H9 (cell line): ENCODE data around the gene EPB41L4B. TPM values are rescaled to one million over a fixed set of nuclear protein-coding genes. Genes with fewer than 3 reads are reported as not detected.

Experiments used
- DNase-seq: peaks from one replicate; pipeline ENCODE4 v3.0.0-alpha.2; 2017
- H2AFZ ChIP-seq: one replicate; pipeline ENCODE4 v1.6.1; 2013; ENCODE audit warnings: mild to moderate bottlenecking, low read length, control low read depth, moderate library complexity
- H2AK5ac ChIP-seq: 2 replicates; pipeline ENCODE4 v1.6.1; 2013; ENCODE audit warnings: low read length, control low read depth, mixed read lengths; ENCODE audit not compliant: insufficient read length
- H2BK120ac ChIP-seq: one replicate; pipeline ENCODE4 v1.6.1; 2013; ENCODE audit warnings: low read depth, mild to moderate bottlenecking, low read length, control low read depth, inconsistent platforms; ENCODE audit not compliant: poor library complexity, severe bottlenecking
- H2BK12ac ChIP-seq: 2 replicates; pipeline ENCODE4 v1.6.1; 2013; ENCODE audit warnings: low read length, control low read depth, mixed read lengths, low read depth; ENCODE audit not compliant: insufficient read length
- H2BK15ac ChIP-seq: 2 replicates; pipeline ENCODE4 v1.6.1; 2013; ENCODE audit warnings: low read depth, low read length, control low read depth
- H2BK20ac ChIP-seq: one replicate; pipeline ENCODE4 v1.6.1; 2013; ENCODE audit warnings: low read depth, mild to moderate bottlenecking, low read length, control low read depth, inconsistent platforms; ENCODE audit not compliant: poor library complexity, severe bottlenecking
- H2BK5ac ChIP-seq: 2 replicates; pipeline ENCODE4 v1.6.1; 2013; ENCODE audit warnings: low read length, control low read depth, mixed read lengths; ENCODE audit not compliant: insufficient read length
- H3K14ac ChIP-seq: 2 replicates; pipeline ENCODE4 v1.6.1; 2013; ENCODE audit warnings: low read length, control low read depth; ENCODE audit not compliant: insufficient read depth
- H3K18ac ChIP-seq: 2 replicates; pipeline ENCODE4 v1.6.1; 2013; ENCODE audit warnings: low read depth, mild to moderate bottlenecking, mixed read lengths, low read length, control low read depth; ENCODE audit not compliant: insufficient read length
- H3K23ac ChIP-seq: 2 replicates; pipeline ENCODE4 v1.6.1; 2013; ENCODE audit warnings: low read length, control low read depth, mixed read lengths, low read depth; ENCODE audit not compliant: insufficient read length
- H3K23me2 ChIP-seq: 2 replicates; pipeline ENCODE4 v1.6.1; 2013; ENCODE audit warnings: low read depth, mild to moderate bottlenecking, mixed read lengths, low read length, control low read depth; ENCODE audit not compliant: insufficient read length, poor library complexity, severe bottlenecking
- H3K27ac ChIP-seq: 2 replicates; pipeline ENCODE4 v1.5.1; 2013; ENCODE audit warnings: low read length, control low read depth, mixed read lengths, low read depth; ENCODE audit not compliant: insufficient read length
- H3K27me3 ChIP-seq: 2 replicates; pipeline ENCODE4 v1.6.1; 2013; ENCODE audit warnings: low read length, control low read depth, inconsistent platforms; ENCODE audit not compliant: insufficient read depth
- H3K4ac ChIP-seq: 2 replicates; pipeline ENCODE4 v1.6.1; 2013; ENCODE audit warnings: low read depth, mild to moderate bottlenecking, control low read depth, inconsistent platforms, low read length, moderate library complexity
- H3K4me1 ChIP-seq: 2 replicates; pipeline ENCODE4 v1.6.1; 2013; ENCODE audit warnings: low read length, control low read depth, inconsistent platforms; ENCODE audit not compliant: insufficient read depth
- H3K4me2 ChIP-seq: 2 replicates; pipeline ENCODE4 v1.6.1; 2013; ENCODE audit warnings: low read length, control low read depth, mixed read lengths; ENCODE audit not compliant: insufficient read length, insufficient read depth
- H3K56ac ChIP-seq: 2 replicates; pipeline ENCODE4 v1.6.1; 2013; ENCODE audit warnings: low read depth, mild to moderate bottlenecking, mixed read lengths, low read length, control low read depth; ENCODE audit not compliant: insufficient read length
- H3K79me1 ChIP-seq: 2 replicates; pipeline ENCODE4 v1.6.1; 2013; ENCODE audit warnings: low read depth, mild to moderate bottlenecking, moderate library complexity, low read length, control low read depth, inconsistent platforms; ENCODE audit not compliant: insufficient read depth, poor library complexity, severe bottlenecking
- H3K79me2 ChIP-seq: 2 replicates; pipeline ENCODE4 v1.6.1; 2013; ENCODE audit warnings: low read length, control low read depth, inconsistent platforms; ENCODE audit not compliant: insufficient read depth
- H3K9ac ChIP-seq: 2 replicates; pipeline ENCODE4 v1.6.1; 2013; ENCODE audit warnings: low read length, control low read depth, mixed read lengths; ENCODE audit not compliant: insufficient read length; ENCODE audit errors: extremely low read depth
- H3K9me3 ChIP-seq: one replicate; pipeline ENCODE4 v1.6.1; 2013; ENCODE audit warnings: low read depth, low read length, inconsistent platforms; ENCODE audit not compliant: control insufficient read depth
- H3T11ph ChIP-seq: one replicate; pipeline ENCODE4 v1.6.1; 2013; ENCODE audit warnings: mild to moderate bottlenecking, low read length, control low read depth, inconsistent platforms
- H4K20me1 ChIP-seq: one replicate; pipeline ENCODE4 v1.6.1; 2013; ENCODE audit not compliant: control insufficient read depth, insufficient read length, insufficient read depth
- H4K5ac ChIP-seq: 2 replicates; pipeline ENCODE4 v1.6.1; 2013; ENCODE audit warnings: low read depth, mild to moderate bottlenecking, mixed read lengths, low read length, control low read depth; ENCODE audit not compliant: insufficient read length
- H4K8ac ChIP-seq: replicated peaks from 2 replicates; pipeline ENCODE4 v1.6.1; 2013; ENCODE audit warnings: low read length, control low read depth, mixed read lengths, low read depth; ENCODE audit not compliant: insufficient read length
- H4K91ac ChIP-seq: 2 replicates; pipeline ENCODE4 v1.6.1; 2013; ENCODE audit warnings: low read depth, mild to moderate bottlenecking, moderate library complexity, mixed read lengths, low read length, control low read depth; ENCODE audit not compliant: insufficient read length
- H3K27ac Mint-ChIP-seq, 3 experiments: 2 replicates in 2 of 3; 3 replicates in 1 of 3; pipeline ENCODE4 v1.8.0; 2020 to 2021; ENCODE audit warnings: mixed read lengths in 3 of 3, mild to moderate bottlenecking in 1 of 3, moderate library complexity in 1 of 3
- H3K27me3 Mint-ChIP-seq: 2 replicates; pipeline ENCODE4 v1.8.0; 2021; ENCODE audit warnings: low read depth, mild to moderate bottlenecking, moderate library complexity, mixed read lengths
- H3K36me3 Mint-ChIP-seq, 3 experiments: 2 replicates in 2 of 3; 3 replicates in 1 of 3; pipeline ENCODE4 v1.8.0; 2020 to 2021; ENCODE audit warnings: low read depth in 3 of 3, mixed read lengths in 3 of 3; ENCODE audit not compliant: insufficient read depth in 1 of 3
- H3K4me1 Mint-ChIP-seq, 2 experiments: 2 replicates each; pipeline ENCODE4 v1.8.0; 2020; ENCODE audit warnings: mixed read lengths in 2 of 2
- H3K4me3 Mint-ChIP-seq, 2 experiments: 2 replicates in 1 of 2; 3 replicates in 1 of 2; pipeline ENCODE4 v1.8.0; 2020 to 2021; ENCODE audit warnings: mild to moderate bottlenecking in 2 of 2, mixed read lengths in 2 of 2, moderate library complexity in 1 of 2
- H3K9me3 Mint-ChIP-seq, 2 experiments: 2 replicates in 1 of 2; 3 replicates in 1 of 2; pipeline ENCODE4 v1.8.0; 2020; ENCODE audit warnings: mild to moderate bottlenecking in 2 of 2, mixed read lengths in 2 of 2, moderate library complexity in 1 of 2
- CTCF ChIP-seq: fragments of 200-600 bp; sonication (generic); conservative IDR thresholded peaks from 3 replicates; pipeline ENCODE4 v1.8.0; 2021; ENCODE audit warnings: antibody characterized with exemption, mild to moderate bottlenecking
- WGBS: extraction: QIAGEN DNeasy Blood & Tissue Kit; methylation state at CpG from one replicate; pipeline ENCODE4 v1.1.7; 2013; ENCODE audit warnings: missing lambda C conversion rate, low lambda C conversion rate, mixed read lengths; ENCODE audit not compliant: insufficient read length; ENCODE audit errors: extremely low coverage; 5-methylcytosine and 5-hydroxymethylcytosine counted together
- total RNA-seq: library from RNA; stranded (reverse); gene quantifications from 2 replicates; pipeline ENCODE4 v1.2.1, GENCODE V29; 2021

Gene EPB41L4B
- total RNA-seq, 1 experiment from 2014 or later = 18.9 TPM

GRCh38 chr9:109251776-109252106 lies 69.1 kb downstream of the EPB41L4B start:
- H2AK5ac ChIP-seq = no peak overlapping the region
- no peak for TF ChIP-seq CTCF
- H4K20me1 ChIP-seq = no peaks in the 10 kb centered on the region
- no CpG with 5 or more reads among the region's 5 CpGs for WGBS
- H4K8ac ChIP-seq = no peak overlapping the region
- H4K5ac ChIP-seq = no peak overlapping the region
- H2BK12ac ChIP-seq = no peak overlapping the region
- no peak for DNase-seq
- H3K27ac Mint-ChIP-seq = peak overlapping the region; percentile 65 to 92 (median 91); a peak in 6 of 7 replicates
- no peaks in the 10 kb centered on the region for H3K79me1 ChIP-seq
- H3K27me3 ChIP-seq = no peaks in the 10 kb centered on the region
- no peak overlapping the region for H4K91ac ChIP-seq
- no peak overlapping the region for H3K4me2 ChIP-seq
- H3T11ph ChIP-seq = no peak overlapping the region
- H3K9me3 ChIP-seq = no peaks in the 10 kb centered on the region
- H3K23me2 ChIP-seq = no peaks in the 10 kb centered on the region
- no peaks in the 10 kb centered on the region for H3K27me3 Mint-ChIP-seq
- no peak overlapping the region for H3K27ac ChIP-seq
- no peaks in the 10 kb centered on the region for H3K79me2 ChIP-seq
- H2BK20ac ChIP-seq = no peak overlapping the region
- H2BK15ac ChIP-seq = no peak overlapping the region
- no peak overlapping the region for H3K18ac ChIP-seq
- H3K4me1 Mint-ChIP-seq = peaks cover 32 to 34% of the 10 kb centered on the region in 2 experiments
- H3K9me3 Mint-ChIP-seq = no peaks in the 10 kb centered on the region
- no peak overlapping the region for H3K23ac ChIP-seq
- no peak overlapping the region for H3K9ac ChIP-seq
- H2BK120ac ChIP-seq = no peak overlapping the region
- H3K4me3 Mint-ChIP-seq = no peak overlapping the region
- H2AFZ ChIP-seq = no peak overlapping the region
- H3K4me1 ChIP-seq = no peaks in the 10 kb centered on the region
- H2BK5ac ChIP-seq = no peak overlapping the region
- no peak overlapping the region for H3K4ac ChIP-seq
- H3K14ac ChIP-seq = no peak overlapping the region; the same call in 1 of the 2 replicates
- no peak overlapping the region for H3K56ac ChIP-seq
- peaks cover 5 to 45% (median 28%) of the 10 kb centered on the region in 3 experiments; a peak in 6 of 7 replicates for H3K36me3 Mint-ChIP-seq
